IMR-90 (cell line): ENCODE measurements around the gene IGLL5. TPM values are rescaled to one million over a fixed set of nuclear protein-coding genes. Genes with fewer than 3 reads are reported as not detected.

Experiments
- ATAC-seq: fragments of 200-7000 bp; cut with Tn5 transposase; 2 replicates; pipeline ENCODE4 v1.9.1; 2020; ENCODE audit warnings: low read depth, mild to moderate bottlenecking, moderate library complexity
- BruUV-seq: library from RNA; stranded (reverse); fragments of 400-500 nt; replicated peaks from 2 replicates; lab custom pipeline; 2021; lab: Mats Ljungman, UMichigan
- CTCF ChIA-PET: fragments of 300-600 bp; formaldehyde crosslinking; extraction: SDS; loops from one replicate; lab custom pipeline; 2021; ENCODE audit warnings: antibody characterized with exemption; lab: Yijun Ruan, JAX
- POLR2A ChIA-PET: fragments of 300-600 bp; sonication (Branson Sonifier 250); formaldehyde crosslinking; loops from one replicate; lab custom pipeline; 2022; ENCODE audit warnings: antibody characterized with exemption; ENCODE audit not compliant: unreplicated experiment; lab: Charles Lee
- DNase-seq: peaks from one replicate; pipeline ENCODE4 v3.0.0; 2013
- H2AFZ ChIP-seq: replicated peaks from 2 replicates; pipeline ENCODE3; 2013; ENCODE audit warnings: low read length, mild to moderate bottlenecking; ENCODE audit not compliant: poor library complexity
- H2AK5ac ChIP-seq: 2 replicates; pipeline ENCODE4 v1.6.1; 2013; ENCODE audit warnings: low read depth, low read length, inconsistent platforms
- H2AK9ac ChIP-seq: replicated peaks from 2 replicates; pipeline ENCODE3; 2013; ENCODE audit warnings: mild to moderate bottlenecking, low read depth, low read length, moderate library complexity; ENCODE audit not compliant: poor library complexity
- H2BK120ac ChIP-seq: 2 replicates; pipeline ENCODE4 v1.6.1; 2013; ENCODE audit warnings: low read depth, low read length, inconsistent platforms
- H2BK15ac ChIP-seq: 3 replicates; pipeline ENCODE4 v1.6.1; 2013; ENCODE audit warnings: low read depth, low read length, inconsistent platforms
- H2BK20ac ChIP-seq: 2 replicates; pipeline ENCODE4 v1.6.1; 2013; ENCODE audit warnings: low read depth, mild to moderate bottlenecking, inconsistent platforms, low read length, moderate library complexity
- H2BK5ac ChIP-seq: 2 replicates; pipeline ENCODE4 v1.6.1; 2013; ENCODE audit warnings: mild to moderate bottlenecking, low read depth, low read length, inconsistent platforms; ENCODE audit not compliant: poor library complexity, severe bottlenecking
- H3K14ac ChIP-seq: replicated peaks from 2 replicates; pipeline ENCODE4 v1.6.1; 2013; ENCODE audit warnings: low read depth, low read length, inconsistent platforms
- H3K18ac ChIP-seq: 2 replicates; pipeline ENCODE4 v1.6.1; 2013; ENCODE audit warnings: low read depth, low read length, control low read depth
- H3K23ac ChIP-seq: 2 replicates; pipeline ENCODE4 v1.6.1; 2013; ENCODE audit warnings: low read depth, low read length, inconsistent platforms
- H3K27ac ChIP-seq: 2 replicates; pipeline ENCODE4 v1.5.1; 2013; ENCODE audit warnings: mild to moderate bottlenecking, control low read depth, low read length; ENCODE audit not compliant: insufficient read depth
- H3K27me3 ChIP-seq: 2 replicates; pipeline ENCODE4 v1.6.1; 2013; ENCODE audit warnings: low read length; ENCODE audit not compliant: control insufficient read depth, insufficient read depth
- H3K36me3 ChIP-seq: 2 replicates; pipeline ENCODE4 v1.6.1; 2013; ENCODE audit warnings: low read length, mixed read lengths; ENCODE audit not compliant: control insufficient read depth, insufficient read depth
- H3K4ac ChIP-seq: 2 replicates; pipeline ENCODE4 v1.6.1; 2013; ENCODE audit warnings: low read depth, low read length, inconsistent platforms
- H3K4me1 ChIP-seq: 2 replicates; pipeline ENCODE4 v1.6.1; 2013; ENCODE audit warnings: low read length, mixed read lengths; ENCODE audit not compliant: control insufficient read depth, insufficient read depth
- H3K4me2 ChIP-seq: 2 replicates; pipeline ENCODE4 v1.6.1; 2013; ENCODE audit warnings: low read depth, mild to moderate bottlenecking, control low read depth, low read length, moderate library complexity
- H3K4me3 ChIP-seq: 2 replicates; pipeline ENCODE4 v1.5.1; 2013; ENCODE audit warnings: low read depth, mild to moderate bottlenecking, control low read depth, low read length, moderate library complexity; ENCODE audit not compliant: insufficient read depth
- H3K56ac ChIP-seq: 2 replicates; pipeline ENCODE4 v1.6.1; 2013; ENCODE audit warnings: low read length, inconsistent platforms; ENCODE audit not compliant: insufficient read depth; ENCODE audit errors: extremely low read depth
- H3K79me1 ChIP-seq, 2 experiments: 2 replicates each; pipeline ENCODE4 v1.6.1; 2013; ENCODE audit warnings: low read length in 2 of 2, inconsistent platforms in 1 of 2, low read depth in 1 of 2
- H3K9ac ChIP-seq: 2 replicates; pipeline ENCODE4 v1.6.1; 2013; ENCODE audit warnings: low read depth, low read length, control low read depth
- H3K9me1 ChIP-seq: 2 replicates; pipeline ENCODE4 v1.6.1; 2013; ENCODE audit warnings: low read length, inconsistent platforms; ENCODE audit not compliant: insufficient read depth
- H3K9me3 ChIP-seq: 2 replicates; pipeline ENCODE4 v1.6.1; 2013; ENCODE audit warnings: low read length; ENCODE audit not compliant: control insufficient read depth, insufficient read depth
- H4K20me1 ChIP-seq: 2 replicates; pipeline ENCODE4 v1.6.1; 2013; ENCODE audit warnings: low read length, inconsistent platforms; ENCODE audit not compliant: insufficient read depth
- H4K5ac ChIP-seq: 2 replicates; pipeline ENCODE4 v1.6.1; 2013; ENCODE audit warnings: mild to moderate bottlenecking, low read depth, low read length, control low read depth
- H4K8ac ChIP-seq, 2 experiments: 2 replicates each; pipeline ENCODE4 v1.6.1; 2013; ENCODE audit warnings: low read depth in 2 of 2, low read length in 2 of 2, control low read depth in 1 of 2, inconsistent platforms in 1 of 2
- H4K91ac ChIP-seq: 2 replicates; pipeline ENCODE4 v1.6.1; 2013; ENCODE audit warnings: low read depth, low read length, inconsistent platforms; ENCODE audit not compliant: insufficient read depth
- MXI1 ChIP-seq: IDR thresholded peaks from 2 replicates; pipeline ENCODE4 v1.6.1; 2012; ENCODE audit warnings: low read depth, mild to moderate bottlenecking, low read length, moderate library complexity, borderline replicate concordance
- RAD21 ChIP-seq: IDR thresholded peaks from 2 replicates; pipeline ENCODE4 v1.6.1; 2012; ENCODE audit warnings: low read length, improper control_type of control experiment
- WGBS, 2 experiments: methylation state at CpG; one replicate each; pipeline versions ENCODE4 v1.1.5 to v1.1.7; 2013; ENCODE audit warnings: missing lambda C conversion rate in 2 of 2; ENCODE audit not compliant: insufficient read length in 1 of 2; ENCODE audit errors: extremely low coverage in 2 of 2; 5-methylcytosine and 5-hydroxymethylcytosine counted together
- dilution Hi-C: fragments of 300-500 bp; cut with HindIII; formaldehyde crosslinking; loops from one replicate; pipeline ENCODE4 v1.14.3; 2018; ENCODE audit warnings: low sequenced_read_pairs; ENCODE audit not compliant: unreplicated experiment
- in situ Hi-C: fragments of 300-500 bp; cut with MboI; formaldehyde crosslinking; loops from 3 replicates; pipeline ENCODE4 v1.14.3; 2019; ENCODE audit warnings: low sequenced_read_pairs, inconsistent platforms, mixed read lengths
- intact Hi-C: fragments of 100-400 bp; cut with micrococcal nuclease; formaldehyde crosslinking; loops from 2 replicates; pipeline ENCODE4 v1.10.0; 2022
- polyA plus RNA-seq, 3 experiments: library from polyadenylated mRNA; depleted of rRNA; stranded (reverse); fragments of >200 nt; gene quantifications; 2 replicates each; pipeline ENCODE4 v1.2.3, GENCODE V29; 2012; ENCODE audit warnings: low replicate concordance in 1 of 3
- total RNA-seq: library from RNA; depleted of rRNA; stranded (reverse); fragments of >200 nt; gene quantifications from 2 replicates; pipeline ENCODE4 v1.2.3, GENCODE V29; 2012

IGLL5 gene
- total and polyA plus RNA-seq, 2 of the 4 experiments (the other 2 are of a cell fraction) = not detected

GRCh38 chr22:22923930-22924329, 36.3 kb downstream of the IGLL5 start:
- TF ChIP-seq RAD21 = no peak
- TF ChIP-seq MXI1 = no peak
- WGBS, 2 experiments = no CpG with 5 or more reads among the region's 4 CpGs
- dilution Hi-C loops = no loop called here

More at GRCh38 chr22:22923930-22924329, 36.3 kb downstream of the IGLL5 start:
- Histone ChIP-seq H3K9me1 (no peaks in the 10 kb centered on the region), H2AK9ac (no peak overlapping the region), H3K79me1 (no peaks in the 10 kb centered on the region), H2BK20ac (no peak overlapping the region), H3K9ac (no peak overlapping the region), H3K36me3 (no peaks in the 10 kb centered on the region), H3K4me2 (no peak overlapping the region), H4K91ac (no peak overlapping the region), H3K56ac (no peak overlapping the region), H4K5ac (no peak overlapping the region), H4K8ac (no peak overlapping the region), H2BK15ac (no peak overlapping the region), H4K20me1 (no peaks in the 10 kb centered on the region), H3K4me1 (no peaks in the 10 kb centered on the region), H2AFZ (no peak overlapping the region), H2BK120ac (no peak overlapping the region), H3K4ac (no peak overlapping the region), H3K27me3 (peaks cover 8% of the 10 kb centered on the region), H3K18ac (no peak overlapping the region), H2AK5ac (no peak overlapping the region), H3K9me3 (no peaks in the 10 kb centered on the region), H3K14ac (no peak overlapping the region), H3K4me3 (no peak overlapping the region), H3K23ac (no peak overlapping the region), H2BK5ac (no peak overlapping the region), H3K27ac (no peak overlapping the region)
- intact Hi-C loops = no loop called here
- ATAC-seq = no peak
- no peak for DNase-seq
- in situ Hi-C loops = no loop called here
- ChIA-PET POLR2A (no interaction called here), CTCF (no interaction called here)
- BruUV-seq = no TSS peak
